ENCODE measurements around the gene RINL.
"Not testable (repeated sequence)": the region's sequence is repeated elsewhere in the genome, so short reads cannot be mapped to it uniquely, and the experiment has no call there.

The RINL gene

DNA sequence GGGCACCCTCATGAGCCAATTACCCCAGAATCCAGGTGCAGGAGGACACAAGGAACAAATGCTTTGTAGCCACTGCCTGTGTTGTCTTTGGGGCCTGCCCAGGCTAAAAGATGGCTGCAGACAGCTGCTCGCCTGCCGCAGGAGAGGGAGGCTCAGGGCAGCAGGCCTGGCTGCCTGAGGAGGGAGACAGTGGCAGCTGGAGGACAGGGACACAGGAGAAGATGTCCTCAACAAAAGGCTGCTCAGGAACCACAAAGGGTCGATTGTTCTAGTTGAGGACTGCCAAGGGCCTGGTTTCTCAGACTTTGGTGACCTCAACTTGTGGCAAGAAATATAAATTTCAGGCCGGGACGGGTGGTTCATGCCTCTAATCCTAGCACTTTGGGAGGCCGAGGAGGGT, 13.7 kb upstream of the RINL start:
- Histone ChIP-seq H3K79me2 (ENCODE audit: insufficient read depth, low read length) (peaks cover 2% of the 10 kb centered on the region; the same call in 1 of the 2 replicates), H4K20me1 (ENCODE audit: insufficient read depth, low read length) (no peaks in the 10 kb centered on the region), H3K4me3 (ENCODE audit: low read depth in 1 of 2, low read length in 2 of 2) (no peak overlapping the region), H3K9me3 (ENCODE audit: insufficient read depth, low read length, severe bottlenecking) (no peaks in the 10 kb centered on the region), H3K36me3 (ENCODE audit: insufficient read depth, low read length) (peaks cover 29% of the 10 kb centered on the region), H3K4me2 (ENCODE audit: insufficient read depth, low read length) (no peak overlapping the region), H3K4me1 (ENCODE audit: insufficient read depth, low read length) (no peaks in the 10 kb centered on the region), H3K9ac (ENCODE audit: low read depth, low read length) (no peak overlapping the region), H3K27me3 (ENCODE audit: insufficient read depth, low read length, poor library complexity) (no peaks in the 10 kb centered on the region), H3K27ac (ENCODE audit: low read length) (no peak overlapping the region), H2AFZ (ENCODE audit: low read depth, low read length) (no peak overlapping the region)
- no peak for ATAC-seq (ENCODE audit: insufficient read depth, low read depth)
- TF ChIP-seq, protein P1, sequence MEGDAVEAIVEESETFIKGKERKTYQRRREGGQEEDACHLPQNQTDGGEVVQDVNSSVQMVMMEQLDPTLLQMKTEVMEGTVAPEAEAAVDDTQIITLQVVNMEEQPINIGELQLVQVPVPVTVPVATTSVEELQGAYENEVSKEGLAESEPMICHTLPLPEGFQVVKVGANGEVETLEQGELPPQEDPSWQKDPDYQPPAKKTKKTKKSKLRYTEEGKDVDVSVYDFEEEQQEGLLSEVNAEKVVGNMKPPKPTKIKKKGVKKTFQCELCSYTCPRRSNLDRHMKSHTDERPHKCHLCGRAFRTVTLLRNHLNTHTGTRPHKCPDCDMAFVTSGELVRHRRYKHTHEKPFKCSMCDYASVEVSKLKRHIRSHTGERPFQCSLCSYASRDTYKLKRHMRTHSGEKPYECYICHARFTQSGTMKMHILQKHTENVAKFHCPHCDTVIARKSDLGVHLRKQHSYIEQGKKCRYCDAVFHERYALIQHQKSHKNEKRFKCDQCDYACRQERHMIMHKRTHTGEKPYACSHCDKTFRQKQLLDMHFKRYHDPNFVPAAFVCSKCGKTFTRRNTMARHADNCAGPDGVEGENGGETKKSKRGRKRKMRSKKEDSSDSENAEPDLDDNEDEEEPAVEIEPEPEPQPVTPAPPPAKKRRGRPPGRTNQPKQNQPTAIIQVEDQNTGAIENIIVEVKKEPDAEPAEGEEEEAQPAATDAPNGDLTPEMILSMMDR (IDR thresholded peaks at IDR 0.05; ENCODE audit: borderline replicate concordance, extremely low read depth, low read length, poor library complexity, severe bottlenecking), result no peak
- TF ChIP-seq EZH2 (IDR thresholded peaks at IDR 0.05; ENCODE audit: borderline replicate concordance, low read depth, low read length, severe bottlenecking), result no peak
- no peak for DNase-seq

DNA sequence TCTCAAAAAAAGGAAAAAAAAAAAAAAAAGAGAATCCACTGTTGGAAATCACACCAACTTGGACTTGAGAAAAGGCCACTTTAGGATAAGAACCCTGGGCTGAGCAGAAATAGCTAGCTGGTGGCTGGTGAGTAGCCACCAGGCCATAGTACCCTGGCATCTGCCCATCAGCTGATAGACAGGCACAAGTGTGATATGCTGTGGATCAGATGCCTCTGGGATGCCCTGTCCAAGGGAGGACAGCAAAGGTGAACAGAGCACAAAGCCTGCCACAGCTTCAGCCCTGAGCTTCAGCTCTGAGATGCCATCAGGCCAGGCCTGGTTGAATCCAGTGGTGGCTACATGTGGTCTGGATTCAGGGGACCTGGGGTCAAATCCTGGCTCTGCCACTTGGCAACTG, 12.6 kb upstream of the RINL start:
- no peak for DNase-seq
- no peak overlapping the region for H3K9ac ChIP-seq (ENCODE audit: low read depth, low read length)
- H3K4me1 ChIP-seq (ENCODE audit: insufficient read depth, low read length), result no peaks in the 10 kb centered on the region
- no peak for ATAC-seq (ENCODE audit: insufficient read depth, low read depth)
- no peak overlapping the region for H3K27ac ChIP-seq (ENCODE audit: low read length)
- no peaks in the 10 kb centered on the region for H3K9me3 ChIP-seq (ENCODE audit: insufficient read depth, low read length, severe bottlenecking)
- H3K4me2 ChIP-seq (ENCODE audit: insufficient read depth, low read length), result no peak overlapping the region
- no peaks in the 10 kb centered on the region for H4K20me1 ChIP-seq (ENCODE audit: insufficient read depth, low read length)
- no peak for TF ChIP-seq EZH2 (IDR thresholded peaks at IDR 0.05; ENCODE audit: borderline replicate concordance, low read depth, low read length, severe bottlenecking)
- H3K27me3 ChIP-seq (ENCODE audit: insufficient read depth, low read length, poor library complexity), result no peaks in the 10 kb centered on the region
- no peaks in the 10 kb centered on the region for H3K79me2 ChIP-seq (ENCODE audit: insufficient read depth, low read length)
- H2AFZ ChIP-seq (ENCODE audit: low read depth, low read length), result no peak overlapping the region
- H3K4me3 ChIP-seq (ENCODE audit: low read depth in 1 of 2, low read length in 2 of 2), result no peak overlapping the region
- peaks cover 29% of the 10 kb centered on the region for H3K36me3 ChIP-seq (ENCODE audit: insufficient read depth, low read length)

DNA sequence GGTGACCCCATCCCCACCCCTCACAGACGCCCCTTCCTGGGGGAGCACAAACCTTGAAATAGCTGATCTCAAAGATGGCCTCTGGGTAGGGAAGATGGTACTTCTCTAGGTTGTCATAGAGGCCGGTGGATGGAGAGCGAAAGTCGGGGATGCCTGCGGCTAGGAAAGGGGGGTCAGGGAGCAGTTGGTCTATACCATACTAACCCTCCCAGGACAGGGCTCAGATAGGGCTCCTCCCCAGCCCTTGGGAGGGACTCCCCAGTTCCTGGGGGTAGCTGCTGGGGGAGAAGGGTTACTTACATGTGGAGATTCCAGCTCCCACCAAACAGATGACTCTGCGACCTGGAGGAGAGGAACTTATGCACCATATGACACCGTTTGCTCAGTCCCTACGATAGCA, 11.7 kb upstream of the RINL start:
- H3K9ac ChIP-seq (ENCODE audit: low read depth, low read length), result no peak overlapping the region
- no peaks in the 10 kb centered on the region for H3K79me2 ChIP-seq (ENCODE audit: insufficient read depth, low read length)
- H3K27me3 ChIP-seq (ENCODE audit: insufficient read depth, low read length, poor library complexity), result no peaks in the 10 kb centered on the region
- no peaks in the 10 kb centered on the region for H3K4me1 ChIP-seq (ENCODE audit: insufficient read depth, low read length)
- no peaks in the 10 kb centered on the region for H3K9me3 ChIP-seq (ENCODE audit: insufficient read depth, low read length, severe bottlenecking)
- TF ChIP-seq, protein P1 (IDR thresholded peaks at IDR 0.05; ENCODE audit: borderline replicate concordance, extremely low read depth, low read length, poor library complexity, severe bottlenecking), result no peak
- TF ChIP-seq EZH2 (IDR thresholded peaks at IDR 0.05; ENCODE audit: borderline replicate concordance, low read depth, low read length, severe bottlenecking), result no peak
- no peak overlapping the region for H3K27ac ChIP-seq (ENCODE audit: low read length)
- no peak overlapping the region for H2AFZ ChIP-seq (ENCODE audit: low read depth, low read length)
- no peak overlapping the region for H3K4me3 ChIP-seq (ENCODE audit: low read depth in 1 of 2, low read length in 2 of 2)
- no peaks in the 10 kb centered on the region for H4K20me1 ChIP-seq (ENCODE audit: insufficient read depth, low read length)
- DNase-seq (no peak), ATAC-seq (ENCODE audit: insufficient read depth, low read depth) (no peak)
- no peak overlapping the region for H3K4me2 ChIP-seq (ENCODE audit: insufficient read depth, low read length)
- peaks cover 29% of the 10 kb centered on the region for H3K36me3 ChIP-seq (ENCODE audit: insufficient read depth, low read length)

DNA sequence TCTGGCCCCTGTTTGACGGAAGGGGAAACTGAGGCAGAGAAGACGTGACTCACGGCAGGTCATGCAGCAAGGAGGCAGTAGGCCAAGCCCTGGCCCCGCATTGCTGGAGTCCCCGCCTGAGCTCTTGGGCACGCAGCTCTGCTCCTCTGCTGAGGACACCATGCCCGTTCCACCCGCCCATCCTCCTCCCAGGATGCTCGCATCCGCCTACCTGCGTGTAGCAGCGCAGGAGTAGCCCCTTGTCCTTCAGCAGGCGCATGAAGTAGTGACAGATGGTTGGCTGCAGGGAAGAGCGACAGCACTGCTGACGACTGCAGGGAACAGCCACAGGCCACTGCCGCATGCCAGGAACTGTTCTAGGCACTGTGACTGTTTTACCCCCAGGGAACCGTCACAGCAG, 10.8 kb upstream of the RINL start:
- ATAC-seq (ENCODE audit: insufficient read depth, low read depth) (no peak), DNase-seq (no peak)
- Histone ChIP-seq H3K4me2 (ENCODE audit: insufficient read depth, low read length) (no peak overlapping the region), H3K9me3 (ENCODE audit: insufficient read depth, low read length, severe bottlenecking) (no peaks in the 10 kb centered on the region), H3K36me3 (ENCODE audit: insufficient read depth, low read length) (peaks cover 29% of the 10 kb centered on the region), H2AFZ (ENCODE audit: low read depth, low read length) (no peak overlapping the region), H3K27me3 (ENCODE audit: insufficient read depth, low read length, poor library complexity) (no peaks in the 10 kb centered on the region), H3K4me1 (ENCODE audit: insufficient read depth, low read length) (no peaks in the 10 kb centered on the region), H3K79me2 (ENCODE audit: insufficient read depth, low read length) (no peaks in the 10 kb centered on the region), H3K9ac (ENCODE audit: low read depth, low read length) (no peak overlapping the region), H3K4me3 (ENCODE audit: low read depth in 1 of 2, low read length in 2 of 2) (no peak overlapping the region), H3K27ac (ENCODE audit: low read length) (no peak overlapping the region), H4K20me1 (ENCODE audit: insufficient read depth, low read length) (no peaks in the 10 kb centered on the region)
- no peak for TF ChIP-seq EZH2 (IDR thresholded peaks at IDR 0.05; ENCODE audit: borderline replicate concordance, low read depth, low read length, severe bottlenecking)
- TF ChIP-seq, protein P1 (IDR thresholded peaks at IDR 0.05; ENCODE audit: borderline replicate concordance, extremely low read depth, low read length, poor library complexity, severe bottlenecking), result no peak

DNA sequence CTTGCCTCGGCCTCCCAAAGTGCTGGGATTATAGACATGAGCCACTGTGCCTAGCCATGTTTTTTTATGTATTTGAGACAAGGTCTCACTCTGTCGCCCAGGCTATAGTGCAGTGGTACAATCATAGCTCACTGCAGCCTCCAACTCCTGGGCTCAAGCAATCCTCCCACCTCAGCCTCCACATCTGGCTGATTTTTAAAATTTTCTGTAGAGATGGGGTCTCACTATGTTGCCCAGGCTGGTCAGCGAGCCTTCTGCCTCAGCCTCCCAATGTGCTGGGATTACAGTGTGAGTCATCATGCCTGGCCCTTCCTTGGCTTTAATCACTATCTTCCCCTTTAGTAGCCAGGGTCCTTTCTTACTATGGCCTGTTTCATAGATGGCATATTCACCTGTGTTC, 6.6 kb upstream of the RINL start:
- H3K27me3 ChIP-seq (ENCODE audit: insufficient read depth, low read length, poor library complexity); H3K4me1 ChIP-seq (ENCODE audit: insufficient read depth, low read length); H4K20me1 ChIP-seq (ENCODE audit: insufficient read depth, low read length); H3K79me2 ChIP-seq (ENCODE audit: insufficient read depth, low read length); H2AFZ ChIP-seq (ENCODE audit: low read depth, low read length); H3K9ac ChIP-seq (ENCODE audit: low read depth, low read length); H3K4me3 ChIP-seq (ENCODE audit: low read depth in 1 of 2, low read length in 2 of 2); ATAC-seq (ENCODE audit: insufficient read depth, low read depth); H3K27ac ChIP-seq (ENCODE audit: low read length); DNase-seq; H3K9me3 ChIP-seq (ENCODE audit: insufficient read depth, low read length, severe bottlenecking); H3K4me2 ChIP-seq (ENCODE audit: insufficient read depth, low read length): not testable (repeated sequence)
- peaks cover 42% of the 10 kb centered on the region for H3K36me3 ChIP-seq (ENCODE audit: insufficient read depth, low read length)

Measured in DND-41 (cell line).